CD14-positive monocyte (primary cell): ENCODE measurements around the gene MAPK4. TPM values are rescaled to one million over a fixed set of nuclear protein-coding genes. Genes with fewer than 3 reads are reported as not detected.

Experiments
- DNase-seq, 3 donors: peaks; one replicate each; pipeline ENCODE4 v3.0.0-alpha.2; 2011 to 2022
- H2AFZ ChIP-seq: 2 replicates; pipeline ENCODE4 v1.6.0; 2012; ENCODE audit warnings: mild to moderate bottlenecking, low read depth, low read length, inconsistent platforms; ENCODE audit not compliant: insufficient read depth, poor library complexity, severe bottlenecking
- H3K27ac ChIP-seq, 2 donors: 1 replicate in 1 of 2; 2 replicates in 1 of 2; pipeline ENCODE4 v1.5.1; 2012 to 2013; ENCODE audit warnings: low read length in 2 of 2, control low read depth in 1 of 2, inconsistent platforms in 1 of 2, low read depth in 1 of 2, mild to moderate bottlenecking in 1 of 2
- H3K27me3 ChIP-seq, 2 donors: one replicate each; pipeline versions ENCODE4 v1.6.0 to v1.6.1; 2011 to 2013; ENCODE audit warnings: low read length in 2 of 2; ENCODE audit not compliant: control insufficient read depth in 2 of 2, insufficient read depth in 2 of 2
- H3K36me3 ChIP-seq, 2 donors: replicated peaks in 1 of 2; 1 replicate in 1 of 2; 2 replicates in 1 of 2; pipeline versions ENCODE4 v1.5.1 to v1.6.1; 2012 to 2013; ENCODE audit warnings: low read length in 2 of 2, control low read depth in 1 of 2, inconsistent platforms in 1 of 2, mild to moderate bottlenecking in 1 of 2; ENCODE audit not compliant: insufficient read depth in 2 of 2, control insufficient read depth in 1 of 2
- H3K4me1 ChIP-seq, 2 donors: 1 replicate in 1 of 2; 2 replicates in 1 of 2; pipeline versions ENCODE4 v1.5.1 to v1.6.1; 2012 to 2013; ENCODE audit warnings: low read length in 2 of 2, control low read depth in 1 of 2, inconsistent platforms in 1 of 2, mild to moderate bottlenecking in 1 of 2, moderate library complexity in 1 of 2; ENCODE audit not compliant: insufficient read depth in 2 of 2, control insufficient read depth in 1 of 2
- H3K4me2 ChIP-seq: replicated peaks from 2 replicates; pipeline ENCODE3; 2012; ENCODE audit warnings: low read length, moderate library complexity, mild to moderate bottlenecking; ENCODE audit not compliant: poor library complexity, severe bottlenecking; ENCODE audit errors: extremely low read depth
- H3K4me3 ChIP-seq, 3 experiments: fragments of 200-600 bp in 1 of 3; sonication (generic) in 1 of 3; replicated peaks in 1 of 3; 1 replicate in 2 of 3; 2 replicates in 1 of 3; pipeline ENCODE4 v1.5.1; 2011 to 2013; ENCODE audit warnings: low read length in 3 of 3, mild to moderate bottlenecking in 3 of 3, control low read depth in 2 of 3, low read depth in 2 of 3, inconsistent platforms in 1 of 3, moderate library complexity in 1 of 3
- H3K79me2 ChIP-seq: 2 replicates; pipeline ENCODE4 v1.6.0; 2012; ENCODE audit warnings: mild to moderate bottlenecking, control low read depth, inconsistent platforms, low read length, moderate library complexity; ENCODE audit not compliant: insufficient read depth
- H3K9ac ChIP-seq: 2 replicates; pipeline ENCODE4 v1.6.0; 2017; ENCODE audit warnings: low read length, mild to moderate bottlenecking; ENCODE audit not compliant: insufficient read depth, poor library complexity, severe bottlenecking
- H3K9me3 ChIP-seq, 2 donors: replicated peaks in 1 of 2; 1 replicate in 1 of 2; 2 replicates in 1 of 2; pipeline versions ENCODE4 v1.5.1 to v1.6.1; 2012 to 2013; ENCODE audit warnings: low read length in 2 of 2, control low read depth in 1 of 2; ENCODE audit not compliant: control insufficient read depth in 1 of 2, insufficient read depth in 1 of 2
- H4K20me1 ChIP-seq: 2 replicates; pipeline ENCODE4 v1.6.0; 2012; ENCODE audit warnings: mild to moderate bottlenecking, low read length, control low read depth, moderate library complexity; ENCODE audit not compliant: insufficient read depth
- H3K27ac Mint-ChIP-seq, 7 donors: one replicate each; pipeline ENCODE4 v1.8.0; 2020; ENCODE audit warnings: mild to moderate bottlenecking in 7 of 7, mixed read lengths in 7 of 7, moderate library complexity in 6 of 7, inconsistent platforms in 2 of 7
- H3K27me3 Mint-ChIP-seq, 3 donors: one replicate each; pipeline ENCODE4 v1.8.0; 2021 to 2022; ENCODE audit warnings: low read depth in 3 of 3, mild to moderate bottlenecking in 3 of 3, mixed read lengths in 3 of 3, moderate library complexity in 3 of 3, inconsistent platforms in 1 of 3
- H3K36me3 Mint-ChIP-seq, 2 donors: one replicate each; pipeline ENCODE4 v1.8.0; 2020; ENCODE audit warnings: mixed read lengths in 2 of 2, inconsistent platforms in 1 of 2, mild to moderate bottlenecking in 1 of 2
- H3K4me1 Mint-ChIP-seq: one replicate; pipeline ENCODE4 v1.8.0; 2020; ENCODE audit warnings: mild to moderate bottlenecking, mixed read lengths
- H3K4me3 Mint-ChIP-seq, 2 donors: one replicate each; pipeline ENCODE4 v1.8.0; 2020; ENCODE audit warnings: mild to moderate bottlenecking in 2 of 2, mixed read lengths in 2 of 2, moderate library complexity in 1 of 2
- H3K9me3 Mint-ChIP-seq, 7 donors: one replicate each; pipeline ENCODE4 v1.8.0; 2020 to 2022; ENCODE audit warnings: mixed read lengths in 7 of 7, mild to moderate bottlenecking in 6 of 7, moderate library complexity in 6 of 7, inconsistent platforms in 2 of 7
- CTCF ChIP-seq: fragments of 200-600 bp; IDR thresholded peaks from one replicate; pipeline ENCODE4 v1.8.0; 2022; ENCODE audit warnings: antibody characterized with exemption, mild to moderate bottlenecking
- WGBS: methylation state at CpG from one replicate; pipeline ENCODE4 v1.1.5; 2013; ENCODE audit warnings: missing lambda C conversion rate; ENCODE audit not compliant: insufficient coverage; 5-methylcytosine and 5-hydroxymethylcytosine counted together
- intact Hi-C, 2 donors: fragments of 100-400 bp; cut with micrococcal nuclease; formaldehyde crosslinking; loops; one replicate each; pipeline versions ENCODE4 v1.15.0 to v1.15.1; 2023
- polyA plus RNA-seq, 3 donors: library from polyadenylated mRNA; depleted of rRNA in 1 of 3; unstranded in 2 of 3; stranded (reverse) in 1 of 3; fragments of 300-500 nt in 2 of 3; fragments of >200 nt in 1 of 3; fragmentation: Illumina TruSeq in 2 of 3; gene quantifications; 1 replicate in 2 of 3; 2 replicates in 1 of 3; pipeline ENCODE4 v1.2.3, GENCODE V29; 2012 to 2021

MAPK4 gene
- polyA plus RNA-seq, 3 donors: not detected

GRCh38 chr18:50651334-50651733, 91.4 kb downstream of the MAPK4 start:
- H3K4me3 Mint-ChIP-seq: no peak overlapping the region
- Histone ChIP-seq H3K27me3 (no peaks in the 10 kb centered on the region), H3K4me2 (no peak overlapping the region), H3K9ac (no peak overlapping the region), H3K79me2 (no peaks in the 10 kb centered on the region), H2AFZ (no peak overlapping the region), H3K36me3 (no peaks in the 10 kb centered on the region), H3K9me3 (no peaks in the 10 kb centered on the region), H3K27ac (no peak overlapping the region), H3K4me1 (no peaks in the 10 kb centered on the region), H4K20me1 (no peaks in the 10 kb centered on the region), H3K4me3 (no peak overlapping the region)
- no peak for TF ChIP-seq CTCF
- 80% methylated on average over 1 of the region's 7 CpGs for WGBS
- intact Hi-C loops: no loop called here
- no peaks in the 10 kb centered on the region for H3K27me3 Mint-ChIP-seq
- H3K4me1 Mint-ChIP-seq: no peaks in the 10 kb centered on the region
- peaks cover 0 to 9% (median 5%) of the 10 kb centered on the region in 7 donors for H3K9me3 Mint-ChIP-seq
- H3K27ac Mint-ChIP-seq: no peak overlapping the region
- DNase-seq: no peak
- H3K36me3 Mint-ChIP-seq: no peaks in the 10 kb centered on the region

- no peak for DNase-seq
- Histone ChIP-seq H3K36me3 (no peaks in the 10 kb centered on the region), H2AFZ (no peak overlapping the region), H3K4me1 (no peaks in the 10 kb centered on the region), H3K27me3 (no peaks in the 10 kb centered on the region), H3K4me2 (no peak overlapping the region), H4K20me1 (no peaks in the 10 kb centered on the region), H3K4me3 (no peak overlapping the region), H3K9me3 (peaks cover 0 to 2% of the 10 kb centered on the region in 2 donors), H3K9ac (no peak overlapping the region), H3K27ac (no peak overlapping the region), H3K79me2 (no peaks in the 10 kb centered on the region)
- Mint-ChIP-seq H3K27ac (no peak overlapping the region), H3K4me3 (no peak overlapping the region), H3K4me1 (no peaks in the 10 kb centered on the region), H3K27me3 (no peaks in the 10 kb centered on the region), H3K9me3 (peaks cover 2 to 12% (median 8%) of the 10 kb centered on the region in 7 donors), H3K36me3 (no peaks in the 10 kb centered on the region)
- 90% methylated on average over 10 of the region's 11 CpGs for WGBS
- no peak for TF ChIP-seq CTCF
- intact Hi-C loops: no loop called here
Observed at GRCh38 chr18:50653402-50654093, 93.7 kb downstream of the MAPK4 start.
